WI38 (cell line): Measurements from ENCODE around the gene RNF144B.

Experiments
- H3K4me3 ChIP-seq: 2 replicates; pipeline ENCODE4 v1.5.1; 2011; ENCODE audit warnings: low read depth, mild to moderate bottlenecking, control low read depth, low read length
- CTCF ChIP-seq: IDR thresholded peaks from 2 replicates; pipeline ENCODE4 v1.5.1; 2012; ENCODE audit warnings: low read depth, mild to moderate bottlenecking, control low read depth, low read length

RNF144B gene

GRCh38 chr6:18493382-18493891 is 106.3 kb downstream of the RNF144B start:
- TF ChIP-seq CTCF: no peak
- no peak overlapping the region for H3K4me3 ChIP-seq

GRCh38 chr6:18493925-18494324 is 106.8 kb downstream of the RNF144B start:
- no peak for TF ChIP-seq CTCF
- no peak overlapping the region for H3K4me3 ChIP-seq

GRCh38 chr6:18495236-18495635 is 108.1 kb downstream of the RNF144B start:
- no peak overlapping the region for H3K4me3 ChIP-seq
- TF ChIP-seq CTCF: no peak

- no peak overlapping the region for H3K4me3 ChIP-seq
- no peak for TF ChIP-seq CTCF
Observed at GRCh38 chr6:18496462-18496861, 109.3 kb downstream of the RNF144B start.

- TF ChIP-seq CTCF: no peak
- no peak overlapping the region for H3K4me3 ChIP-seq
Observed at GRCh38 chr6:18497006-18497405, 109.9 kb downstream of the RNF144B start.

GRCh38 chr6:18498408-18498807 is 111.3 kb downstream of the RNF144B start:
- no peak overlapping the region for H3K4me3 ChIP-seq
- no peak for TF ChIP-seq CTCF

- no peak overlapping the region for H3K4me3 ChIP-seq
- TF ChIP-seq CTCF: no peak
Observed at GRCh38 chr6:18500921-18501662, 113.9 kb downstream of the RNF144B start.
